Measurements from ENCODE around the gene PSMD3. TPM values are rescaled to one million over a fixed set of nuclear protein-coding genes. Genes with fewer than 3 reads are reported as not detected.

The PSMD3 gene
- polyA plus RNA-seq, 12 donors = 59.7 to 102 (median 83.6) TPM; not detected in 1

GRCh38 chr17:39953471-39953888 is 27.1 kb upstream of the PSMD3 start:
- DNase-seq = no peak

GRCh38 chr17:39954876-39955275 is 25.7 kb upstream of the PSMD3 start:
- DNase-seq = no peak

GRCh38 chr17:39955726-39956225 is 24.8 kb upstream of the PSMD3 start:
- no peak for DNase-seq

GRCh38 chr17:39960524-39961041 is 20.0 kb upstream of the PSMD3 start:
- no peak for DNase-seq

GRCh38 chr17:39962642-39963220 is 17.9 kb upstream of the PSMD3 start, which contains the start of gene GSDMA:
Gene GSDMA (plus strand): TSS chr17:39963004. CDS start chr17:39965688, 2,684 bp downstream.
- DNase-seq = no peak

- DNase-seq = no peak
Measured at GRCh38 chr17:39963829-39964228, 16.8 kb upstream of the PSMD3 start.

GRCh38 chr17:39965017-39965699 is 15.4 kb upstream of the PSMD3 start:
- DNase-seq = no peak

- no peak for DNase-seq
Measured at GRCh38 chr17:39966771-39967170, 13.8 kb upstream of the PSMD3 start.

- no peak for DNase-seq
Measured at GRCh38 chr17:39968761-39969160, 11.8 kb upstream of the PSMD3 start.

- no peak for DNase-seq
Measured at GRCh38 chr17:39969375-39969774, 11.2 kb upstream of the PSMD3 start.

GRCh38 chr17:39970157-39970692 is 10.4 kb upstream of the PSMD3 start:
- no peak for DNase-seq

- no peak for DNase-seq
Measured at GRCh38 chr17:39971076-39971603, 9.5 kb upstream of the PSMD3 start.

GRCh38 chr17:39972271-39972670 is 8.3 kb upstream of the PSMD3 start:
- no peak for DNase-seq

GRCh38 chr17:39973496-39973895 is 7.1 kb upstream of the PSMD3 start:
- no peak for DNase-seq

GRCh38 chr17:39974433-39974832 is 6.2 kb upstream of the PSMD3 start:
- no peak for DNase-seq

GRCh38 chr17:39975801-39976200 is 4.8 kb upstream of the PSMD3 start:
- DNase-seq = no peak

GRCh38 chr17:39979016-39979670 is 1.5 kb upstream of the PSMD3 start:
- no peak for DNase-seq

- DNase-seq = no peak
Measured at GRCh38 chr17:39979893-39980350, 685 bp upstream of the PSMD3 start.

- no peak for DNase-seq
Measured at GRCh38 chr17:39981207-39981741, 667 bp downstream of the PSMD3 start.

- DNase-seq = no peak
Measured at GRCh38 chr17:39981766-39982375, 1.3 kb downstream of the PSMD3 start.

- DNase-seq = no peak
Measured at GRCh38 chr17:39988206-39988810, 7.7 kb downstream of the PSMD3 start.

Data from muscle of arm (tissue), 12 donors.